M059J (cell line): ENCODE measurements around the gene ISM2. TPM values are rescaled to one million over a fixed set of nuclear protein-coding genes. Genes with fewer than 3 reads are reported as not detected.
"Not testable (repeated sequence)": the region's sequence is repeated elsewhere in the genome, so short reads cannot be mapped to it uniquely, and the experiment has no call there.

Experiments
- DNase-seq: peaks from one replicate; pipeline ENCODE4 v3.0.0-alpha.2; 2012; ENCODE audit warnings: low read depth
- total RNA-seq: library from RNA; depleted of rRNA; stranded (reverse); fragments of >200 nt; shearing (Covaris generic); gene quantifications from 2 replicates; pipeline ENCODE4 v1.2.3, GENCODE V29; 2014; rRNA removed

The ISM2 gene
- total RNA-seq, result 0.54 TPM in 1 of 2 replicates, not detected in the other

GRCh38 chr14:77498120-77498979, at the start of gene ISM2:
Gene ISM2 (minus strand): TSS chr14:77498816. CDS start chr14:77498793, 23 bp downstream.
- peak; percentile 33 for DNase-seq

- DNase-seq, result no peak
These were observed 49.0 kb upstream of the ISM2 start for GRCh38 chr14:77547512-77548180.

GRCh38 chr14:77545171-77545570, 46.6 kb upstream of the ISM2 start:
- not testable (repeated sequence) for DNase-seq

- DNase-seq, result no peak
These were observed 46.0 kb upstream of the ISM2 start for GRCh38 chr14:77544571-77544970.

GRCh38 chr14:77543637-77544334, 45.2 kb upstream of the ISM2 start:
- no peak for DNase-seq

GRCh38 chr14:77543240-77543551, 44.6 kb upstream of the ISM2 start:
- DNase-seq, result no peak

GRCh38 chr14:77542421-77543239, 44.0 kb upstream of the ISM2 start:
- DNase-seq, result peak; percentile 3

GRCh38 chr14:77541905-77542304, 43.3 kb upstream of the ISM2 start:
- DNase-seq, result no peak

- not testable (repeated sequence) for DNase-seq
These were observed 38.3 kb upstream of the ISM2 start for GRCh38 chr14:77536951-77537350.

GRCh38 chr14:77531071-77531470, 32.5 kb upstream of the ISM2 start:
- DNase-seq, result no peak

GRCh38 chr14:77529963-77530362, 31.3 kb upstream of the ISM2 start:
- no peak for DNase-seq

- no peak for DNase-seq
These were observed 30.6 kb upstream of the ISM2 start for GRCh38 chr14:77529213-77529612.

- DNase-seq, result not testable (repeated sequence)
These were observed 30.1 kb upstream of the ISM2 start for GRCh38 chr14:77528701-77529100.

GRCh38 chr14:77526266-77526665, 27.6 kb upstream of the ISM2 start:
- DNase-seq, result no peak

GRCh38 chr14:77524536-77524935, 25.9 kb upstream of the ISM2 start:
- DNase-seq, result no peak

- DNase-seq, result no peak
These were observed 24.5 kb upstream of the ISM2 start for GRCh38 chr14:77523109-77523508.

GRCh38 chr14:77520555-77520954, 21.9 kb upstream of the ISM2 start:
- DNase-seq, result no peak

- DNase-seq, result no peak
These were observed 17.5 kb upstream of the ISM2 start for GRCh38 chr14:77516126-77516525.

GRCh38 chr14:77511486-77512162, 13.0 kb upstream of the ISM2 start:
- DNase-seq, result no peak

GRCh38 chr14:77509366-77509765, 10.8 kb upstream of the ISM2 start:
- DNase-seq, result no peak

- DNase-seq, result no peak
These were observed 10.3 kb upstream of the ISM2 start for GRCh38 chr14:77508876-77509275.
